ENCODE data around the gene GOLGA3. TPM values are rescaled to one million over a fixed set of nuclear protein-coding genes. Genes with fewer than 3 reads are reported as not detected.
"Not testable (repeated sequence)": the region's sequence is repeated elsewhere in the genome, so short reads cannot be mapped to it uniquely, and the experiment has no call there.

Gene GOLGA3
- total and polyA plus RNA-seq, 8 donors: 12.6 to 44.5 (median 30.2) TPM

GRCh38 chr12:132851465-132851864 is 22.8 kb upstream of the GOLGA3 start:
- Histone ChIP-seq H3K27me3 (no peaks in the 10 kb centered on the region), H3K4me3 (no peak overlapping the region), H3K27ac (no peak overlapping the region), H3K36me3 (peaks cover 0 to 58% (median 22%) of the 10 kb centered on the region in 3 donors), H3K4me1 (no peaks in the 10 kb centered on the region), H3K9me3 (no peaks in the 10 kb centered on the region)
- WGBS, 2 donors: 95 to 96% methylated on average over 25 of the region's 25 CpGs
- FAIRE-seq (no peak), ATAC-seq (no peak), DNase-seq (no peak)
- TF ChIP-seq CTCF (IDR thresholded peaks at IDR 0.05): no peak
- intact Hi-C loops (cut with DNase I): no loop called here

- FAIRE-seq (no peak), ATAC-seq (no peak), DNase-seq (no peak)
- no peaks in the 10 kb centered on the region for H3K27me3 ChIP-seq
- 88 to 89% methylated on average over 16 of the region's 16 CpGs for WGBS, 2 donors
- no peak overlapping the region for H3K4me3 ChIP-seq
- peaks cover 0 to 48% (median 10%) of the 10 kb centered on the region in 3 donors for H3K36me3 ChIP-seq
- intact Hi-C loops (cut with DNase I): no loop called here
- no peak overlapping the region for H3K27ac ChIP-seq
- H3K4me1 ChIP-seq: no peaks in the 10 kb centered on the region
- H3K9me3 ChIP-seq: no peaks in the 10 kb centered on the region
- TF ChIP-seq CTCF (IDR thresholded peaks at IDR 0.05): no peak
Observed at GRCh38 chr12:132850291-132850690, 21.6 kb upstream of the GOLGA3 start.

- WGBS, 2 donors: 93 to 94% methylated on average over 13 of the region's 13 CpGs
- DNase-seq (no peak), FAIRE-seq (no peak), ATAC-seq (no peak)
- intact Hi-C loops (cut with DNase I): no loop called here
- Histone ChIP-seq H3K27me3 (no peaks in the 10 kb centered on the region), H3K9me3 (no peaks in the 10 kb centered on the region), H3K4me3 (no peak overlapping the region), H3K27ac (no peak overlapping the region), H3K4me1 (no peaks in the 10 kb centered on the region), H3K36me3 (peaks cover 0 to 42% (median 0%) of the 10 kb centered on the region in 3 donors)
- TF ChIP-seq CTCF (IDR thresholded peaks at IDR 0.05): no peak
Observed at GRCh38 chr12:132848521-132848920, 19.9 kb upstream of the GOLGA3 start.

- Histone ChIP-seq H3K27me3 (no peaks in the 10 kb centered on the region), H3K4me1 (no peaks in the 10 kb centered on the region), H3K9me3 (no peaks in the 10 kb centered on the region), H3K4me3 (no peak overlapping the region), H3K36me3 (peaks cover 0 to 41% (median 5%) of the 10 kb centered on the region in 3 donors), H3K27ac (no peak overlapping the region)
- intact Hi-C loops (cut with DNase I): no loop called here
- DNase-seq: no peak
- ATAC-seq: no peak
- no peak for FAIRE-seq
- no peak for TF ChIP-seq CTCF (IDR thresholded peaks at IDR 0.05)
- WGBS, 2 donors: 87% methylated on average over 30 of the region's 30 CpGs
Observed at GRCh38 chr12:132847363-132848356, 19.0 kb upstream of the GOLGA3 start.

GRCh38 chr12:132844681-132845080 is 16.0 kb upstream of the GOLGA3 start:
- 92 to 93% methylated on average over 11 of the region's 11 CpGs for WGBS, 2 donors
- H3K27ac ChIP-seq; H3K4me1 ChIP-seq; FAIRE-seq; H3K4me3 ChIP-seq; H3K9me3 ChIP-seq; ATAC-seq; intact Hi-C loops (cut with DNase I); DNase-seq; H3K27me3 ChIP-seq: not testable (repeated sequence)
- H3K36me3 ChIP-seq: peaks cover 0 to 52% (median 24%) of the 10 kb centered on the region in 3 donors

Data from pancreas (tissue), 10 donors.